K562 (cell line): ENCODE data around the gene KRT36. TPM values are rescaled to one million over a fixed set of nuclear protein-coding genes. Genes with fewer than 3 reads are reported as not detected.

Experiments used
- BACH1 ChIP-seq: fragments of 200-800 bp; sonication (Bioruptor generic); IDR thresholded peaks from 2 replicates; pipeline ENCODE4 v1.6.1; 2016; ENCODE audit warnings: missing genetic modification characterization, missing compliant biosample characterization
- CAMTA2 ChIP-seq: fragments of 250-450 bp; sonication (Bioruptor Pico); conservative IDR thresholded peaks from 2 replicates; pipeline ENCODE4 v1.5.1; 2022
- CBX5 ChIP-seq: IDR thresholded peaks from 2 replicates; pipeline ENCODE4 v1.6.1; 2014; ENCODE audit warnings: low read depth, borderline replicate concordance
- CC2D1A ChIP-seq: fragments of 450-650 bp; IDR thresholded peaks from 2 replicates; pipeline ENCODE4 v1.6.1; 2017; ENCODE audit warnings: mild to moderate bottlenecking
- JUN ChIP-seq, 2 experiments: sonication (generic) in 1 of 2; formaldehyde crosslinking in 1 of 2; IDR thresholded peaks; 2 replicates each; pipeline versions ENCODE4 v1.6.1 to v1.8.0; 2012 to 2022; ENCODE audit warnings: borderline replicate concordance in 2 of 2, mild to moderate bottlenecking in 2 of 2, improper control_type of control experiment in 1 of 2, low read depth in 1 of 2, low read length in 1 of 2, missing genetic modification reagents in 1 of 2
- KDM5B ChIP-seq: fragments of 200-600 bp; sonication (generic); IDR thresholded peaks from 2 replicates; pipeline ENCODE4 v1.6.1; 2012; ENCODE audit warnings: low read depth, mild to moderate bottlenecking, moderate library complexity, low read length, control low read depth, inconsistent platforms; ENCODE audit not compliant: insufficient replicate concordance
- NELFE ChIP-seq: IDR thresholded peaks from 2 replicates; pipeline ENCODE4 v1.6.1; 2011; ENCODE audit warnings: mild to moderate bottlenecking; ENCODE audit not compliant: insufficient read depth, insufficient read length
- SREBF1 ChIP-seq: fragments of 150-350 bp; IDR thresholded peaks from 2 replicates; pipeline ENCODE4 v1.6.1; 2014; ENCODE audit warnings: antibody characterized with exemption, low read depth, low read length, borderline replicate concordance
- ZNF253 ChIP-seq: fragments of 250-450 bp; sonication (Bioruptor Pico); conservative IDR thresholded peaks from 2 replicates; pipeline ENCODE4 v1.6.1; 2021; ENCODE audit warnings: mild to moderate bottlenecking
- polyA plus RNA-seq, 8 experiments: library from polyadenylated mRNA; depleted of rRNA in 4 of 8; stranded (reverse) in 5 of 8; unstranded in 3 of 8; fragments of >200 nt; fragmentation: Nextera tagmentation in 2 of 8; fragmentation: Illumina TruSeq in 1 of 8; extraction: Ambion mirVana in 2 of 8; extraction: Trizol in 1 of 8; gene quantifications; 2 replicates each; pipeline versions ENCODE4 v1.2.1 to v1.2.3, GENCODE V29; 2011 to 2014; ENCODE audit warnings: inconsistent platforms in 1 of 8, missing spikeins in 1 of 8
- total RNA-seq, 7 experiments: library from RNA; depleted of rRNA in 6 of 7; stranded (reverse); fragments of >200 nt in 6 of 7; fragmentation: Illumina TruSeq in 2 of 7; extraction: Trizol in 2 of 7; gene quantifications; 2 replicates each; pipeline versions ENCODE4 v1.2.1 to v1.2.3, GENCODE V29; 2011 to 2021; ENCODE audit warnings: low replicate concordance in 1 of 7
- TF ChIP-seq, protein P1 (sequence below): fragments of 450-650 bp; IDR thresholded peaks from 2 replicates; pipeline ENCODE4 v1.6.1; 2016; ENCODE audit warnings: low read depth
- TF ChIP-seq, protein P2 (sequence below): fragments of 150-350 bp; IDR thresholded peaks from 2 replicates; pipeline ENCODE4 v1.6.1; 2014; ENCODE audit warnings: low read depth, mild to moderate bottlenecking, low read length, borderline replicate concordance
- TF ChIP-seq, protein P3 (sequence below): sonication (generic); formaldehyde crosslinking; IDR thresholded peaks from 2 replicates; pipeline ENCODE4 v1.8.1; 2023; ENCODE audit warnings: mild to moderate bottlenecking, missing genetic modification reagents, moderate library complexity

The KRT36 gene
- total and polyA plus RNA-seq, 9 of the 15 experiments (the other 6 are each of a cell fraction or from before 2014, with no cell fraction given): 0.04 TPM; not detected in 8

DNA sequence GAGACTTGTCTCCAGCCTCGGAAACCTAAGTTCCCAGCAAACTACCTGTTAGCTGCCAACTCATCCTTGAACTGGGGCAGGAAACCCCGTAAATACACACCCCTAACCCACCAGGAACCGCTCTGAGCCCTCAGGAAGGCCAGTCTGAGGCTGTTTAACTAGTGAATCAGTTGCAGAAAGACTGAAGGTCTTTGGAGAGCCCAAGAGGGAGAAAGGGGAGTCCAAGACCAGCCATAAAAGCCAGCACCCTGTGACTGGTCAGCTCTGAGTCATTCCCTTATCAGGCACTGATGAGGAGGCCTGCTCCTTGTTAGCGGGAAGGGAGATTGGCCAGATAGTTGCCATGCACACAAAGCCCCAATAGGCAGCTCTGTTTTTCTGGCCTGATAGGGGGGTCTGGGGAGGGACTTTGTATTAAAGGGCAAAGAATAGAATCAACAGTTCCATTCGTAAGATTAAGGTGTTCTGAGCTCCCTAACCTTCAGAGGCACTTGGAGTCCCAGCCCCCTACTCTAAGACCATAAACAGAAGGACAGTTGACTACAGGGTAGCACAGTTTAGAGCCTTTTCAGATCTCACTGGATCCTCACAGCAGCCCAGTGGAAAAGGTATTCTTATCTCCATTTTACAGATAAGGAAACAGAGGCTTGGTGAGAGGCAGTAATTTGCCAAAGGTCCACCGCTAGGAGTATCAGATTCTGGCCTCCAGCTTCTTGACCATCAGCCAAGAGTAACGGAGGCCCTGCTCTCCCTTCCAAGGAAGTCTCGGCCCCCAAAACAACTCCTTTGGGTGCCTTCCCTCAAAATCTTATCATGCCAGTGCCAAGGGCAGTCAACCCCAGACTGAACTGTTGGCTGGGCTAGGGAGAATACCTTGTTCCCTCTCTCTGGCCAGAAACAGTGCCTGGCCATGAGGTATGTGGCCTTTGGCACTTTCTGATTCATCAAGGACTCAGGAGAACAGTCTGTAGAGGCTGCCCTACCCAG is 40.6 kb upstream of the KRT36 start (continued):
- TF ChIP-seq BACH1 (tag): peak; percentile 73; the same call in 1 of the 2 replicates
- TF ChIP-seq JUN (IDR thresholded peaks at IDR 0.05; ENCODE audit: borderline replicate concordance, low read depth, low read length): peak; percentile 99
- no peak for TF ChIP-seq JUN (CRISPR knock-in tag; IDR thresholded peaks at IDR 0.05; ENCODE audit: borderline replicate concordance)
- TF ChIP-seq, protein P1, sequence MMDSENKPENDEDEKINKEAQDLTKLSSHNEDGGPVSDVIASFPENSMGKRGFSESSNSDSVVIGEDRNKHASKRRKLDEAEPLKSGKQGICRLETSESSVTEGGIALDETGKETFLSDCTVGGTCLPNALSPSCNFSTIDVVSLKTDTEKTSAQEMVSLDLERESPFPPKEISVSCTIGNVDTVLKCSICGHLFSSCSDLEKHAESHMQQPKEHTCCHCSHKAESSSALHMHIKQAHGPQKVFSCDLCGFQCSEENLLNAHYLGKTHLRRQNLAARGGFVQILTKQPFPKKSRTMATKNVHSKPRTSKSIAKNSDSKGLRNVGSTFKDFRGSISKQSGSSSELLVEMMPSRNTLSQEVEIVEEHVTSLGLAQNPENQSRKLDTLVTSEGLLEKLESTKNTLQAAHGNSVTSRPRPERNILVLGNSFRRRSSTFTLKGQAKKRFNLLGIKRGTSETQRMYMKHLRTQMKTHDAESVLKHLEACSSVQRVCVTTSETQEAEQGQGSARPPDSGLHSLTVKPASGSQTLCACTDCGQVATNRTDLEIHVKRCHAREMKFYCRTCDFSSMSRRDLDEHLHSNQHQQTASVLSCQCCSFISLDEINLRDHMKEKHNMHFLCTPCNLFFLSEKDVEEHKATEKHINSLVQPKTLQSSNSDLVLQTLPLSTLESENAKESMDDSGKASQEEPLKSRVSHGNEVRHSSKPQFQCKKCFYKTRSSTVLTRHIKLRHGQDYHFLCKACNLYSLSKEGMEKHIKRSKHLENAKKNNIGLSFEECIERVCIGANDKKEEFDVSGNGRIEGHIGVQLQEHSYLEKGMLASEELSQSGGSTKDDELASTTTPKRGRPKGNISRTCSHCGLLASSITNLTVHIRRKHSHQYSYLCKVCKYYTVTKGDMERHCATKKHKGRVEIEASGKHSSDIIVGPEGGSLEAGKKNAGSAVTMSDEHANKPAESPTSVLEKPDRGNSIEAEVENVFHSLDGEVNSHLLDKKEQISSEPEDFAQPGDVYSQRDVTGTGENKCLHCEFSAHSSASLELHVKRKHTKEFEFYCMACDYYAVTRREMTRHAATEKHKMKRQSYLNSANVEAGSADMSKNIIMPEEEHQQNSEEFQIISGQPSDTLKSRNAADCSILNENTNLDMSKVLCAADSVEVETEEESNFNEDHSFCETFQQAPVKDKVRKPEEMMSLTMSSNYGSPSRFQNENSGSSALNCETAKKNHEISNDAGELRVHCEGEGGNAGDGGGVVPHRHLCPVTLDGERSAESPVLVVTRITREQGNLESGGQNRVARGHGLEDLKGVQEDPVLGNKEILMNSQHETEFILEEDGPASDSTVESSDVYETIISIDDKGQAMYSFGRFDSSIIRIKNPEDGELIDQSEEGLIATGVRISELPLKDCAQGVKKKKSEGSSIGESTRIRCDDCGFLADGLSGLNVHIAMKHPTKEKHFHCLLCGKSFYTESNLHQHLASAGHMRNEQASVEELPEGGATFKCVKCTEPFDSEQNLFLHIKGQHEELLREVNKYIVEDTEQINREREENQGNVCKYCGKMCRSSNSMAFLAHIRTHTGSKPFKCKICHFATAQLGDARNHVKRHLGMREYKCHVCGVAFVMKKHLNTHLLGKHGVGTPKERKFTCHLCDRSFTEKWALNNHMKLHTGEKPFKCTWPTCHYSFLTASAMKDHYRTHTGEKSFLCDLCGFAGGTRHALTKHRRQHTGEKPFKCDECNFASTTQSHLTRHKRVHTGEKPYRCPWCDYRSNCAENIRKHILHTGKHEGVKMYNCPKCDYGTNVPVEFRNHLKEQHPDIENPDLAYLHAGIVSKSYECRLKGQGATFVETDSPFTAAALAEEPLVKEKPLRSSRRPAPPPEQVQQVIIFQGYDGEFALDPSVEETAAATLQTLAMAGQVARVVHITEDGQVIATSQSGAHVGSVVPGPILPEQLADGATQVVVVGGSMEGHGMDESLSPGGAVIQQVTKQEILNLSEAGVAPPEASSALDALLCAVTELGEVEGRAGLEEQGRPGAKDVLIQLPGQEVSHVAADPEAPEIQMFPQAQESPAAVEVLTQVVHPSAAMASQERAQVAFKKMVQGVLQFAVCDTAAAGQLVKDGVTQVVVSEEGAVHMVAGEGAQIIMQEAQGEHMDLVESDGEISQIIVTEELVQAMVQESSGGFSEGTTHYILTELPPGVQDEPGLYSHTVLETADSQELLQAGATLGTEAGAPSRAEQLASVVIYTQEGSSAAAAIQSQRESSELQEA: no peak
- TF ChIP-seq, protein P2, sequence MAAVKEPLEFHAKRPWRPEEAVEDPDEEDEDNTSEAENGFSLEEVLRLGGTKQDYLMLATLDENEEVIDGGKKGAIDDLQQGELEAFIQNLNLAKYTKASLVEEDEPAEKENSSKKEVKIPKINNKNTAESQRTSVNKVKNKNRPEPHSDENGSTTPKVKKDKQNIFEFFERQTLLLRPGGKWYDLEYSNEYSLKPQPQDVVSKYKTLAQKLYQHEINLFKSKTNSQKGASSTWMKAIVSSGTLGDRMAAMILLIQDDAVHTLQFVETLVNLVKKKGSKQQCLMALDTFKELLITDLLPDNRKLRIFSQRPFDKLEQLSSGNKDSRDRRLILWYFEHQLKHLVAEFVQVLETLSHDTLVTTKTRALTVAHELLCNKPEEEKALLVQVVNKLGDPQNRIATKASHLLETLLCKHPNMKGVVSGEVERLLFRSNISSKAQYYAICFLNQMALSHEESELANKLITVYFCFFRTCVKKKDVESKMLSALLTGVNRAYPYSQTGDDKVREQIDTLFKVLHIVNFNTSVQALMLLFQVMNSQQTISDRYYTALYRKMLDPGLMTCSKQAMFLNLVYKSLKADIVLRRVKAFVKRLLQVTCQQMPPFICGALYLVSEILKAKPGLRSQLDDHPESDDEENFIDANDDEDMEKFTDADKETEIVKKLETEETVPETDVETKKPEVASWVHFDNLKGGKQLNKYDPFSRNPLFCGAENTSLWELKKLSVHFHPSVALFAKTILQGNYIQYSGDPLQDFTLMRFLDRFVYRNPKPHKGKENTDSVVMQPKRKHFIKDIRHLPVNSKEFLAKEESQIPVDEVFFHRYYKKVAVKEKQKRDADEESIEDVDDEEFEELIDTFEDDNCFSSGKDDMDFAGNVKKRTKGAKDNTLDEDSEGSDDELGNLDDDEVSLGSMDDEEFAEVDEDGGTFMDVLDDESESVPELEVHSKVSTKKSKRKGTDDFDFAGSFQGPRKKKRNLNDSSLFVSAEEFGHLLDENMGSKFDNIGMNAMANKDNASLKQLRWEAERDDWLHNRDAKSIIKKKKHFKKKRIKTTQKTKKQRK: no peak
- TF ChIP-seq, protein P3, sequence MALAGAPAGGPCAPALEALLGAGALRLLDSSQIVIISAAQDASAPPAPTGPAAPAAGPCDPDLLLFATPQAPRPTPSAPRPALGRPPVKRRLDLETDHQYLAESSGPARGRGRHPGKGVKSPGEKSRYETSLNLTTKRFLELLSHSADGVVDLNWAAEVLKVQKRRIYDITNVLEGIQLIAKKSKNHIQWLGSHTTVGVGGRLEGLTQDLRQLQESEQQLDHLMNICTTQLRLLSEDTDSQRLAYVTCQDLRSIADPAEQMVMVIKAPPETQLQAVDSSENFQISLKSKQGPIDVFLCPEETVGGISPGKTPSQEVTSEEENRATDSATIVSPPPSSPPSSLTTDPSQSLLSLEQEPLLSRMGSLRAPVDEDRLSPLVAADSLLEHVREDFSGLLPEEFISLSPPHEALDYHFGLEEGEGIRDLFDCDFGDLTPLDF (CRISPR knock-in tag): no peak; the same call in 1 of the 2 replicates
- no peak for TF ChIP-seq SREBF1
- TF ChIP-seq NELFE: no peak
- no peak for TF ChIP-seq CC2D1A
- TF ChIP-seq KDM5B: peak; percentile 41
- TF ChIP-seq ZNF253 (CRISPR knock-in tag): no peak
- TF ChIP-seq CAMTA2 (CRISPR knock-in tag): no peak
- TF ChIP-seq CBX5: no peak
